GM12878 (cell line): ENCODE results near the gene ODR4.
A peak's percentile ranks its signal among the peaks of the same experiment; 100 is the strongest.

ENCODE experiments used
- ATF3 ChIP-seq: IDR thresholded peaks from 2 replicates; pipeline ENCODE4 v1.6.1; 2011; ENCODE audit warnings: low read depth, mild to moderate bottlenecking, low read length, moderate library complexity, borderline replicate concordance; ENCODE audit errors: extremely low read depth
- BACH1 ChIP-seq: fragments of 450-650 bp; IDR thresholded peaks from 2 replicates; pipeline ENCODE4 v1.6.1; 2017; ENCODE audit warnings: mild to moderate bottlenecking, borderline replicate concordance
- CEBPB ChIP-seq, 2 experiments: fragments of 150-350 bp in 1 of 2; IDR thresholded peaks; 2 replicates each; pipeline ENCODE4 v1.6.1; 2012 to 2014; ENCODE audit warnings: low read depth in 2 of 2, low read length in 2 of 2, borderline replicate concordance in 1 of 2, inconsistent platforms in 1 of 2
- CHD4 ChIP-seq: fragments of 200-600 bp; sonication (generic); IDR thresholded peaks from 2 replicates; pipeline ENCODE4 v1.6.1; 2016; ENCODE audit warnings: mild to moderate bottlenecking
- CREB1 ChIP-seq: IDR thresholded peaks from 2 replicates; pipeline ENCODE4 v1.6.1; 2012; ENCODE audit warnings: low read depth, mild to moderate bottlenecking, inconsistent platforms
- CTCF ChIP-seq, 3 experiments: IDR thresholded peaks in 2 of 3; conservative IDR thresholded peaks in 1 of 3; 2 replicates each; pipeline ENCODE4 v1.5.1; 2011; ENCODE audit warnings: low read depth in 3 of 3, low read length in 3 of 3, mild to moderate bottlenecking in 3 of 3, control low read depth in 2 of 3, moderate library complexity in 2 of 3, inconsistent platforms in 1 of 3, mixed read lengths in 1 of 3; ENCODE audit not compliant: control insufficient read depth in 2 of 3, insufficient read depth in 1 of 3; ENCODE audit errors: extremely low read depth in 1 of 3
- EZH2 ChIP-seq: IDR thresholded peaks from 2 replicates; pipeline ENCODE4 v1.6.1; 2012; ENCODE audit warnings: low read depth, mild to moderate bottlenecking, control low read depth, inconsistent platforms, low read length, borderline replicate concordance; ENCODE audit not compliant: control insufficient read depth
- GATAD2B ChIP-seq: fragments of 450-650 bp; conservative IDR thresholded peaks from 2 replicates; pipeline ENCODE4 v1.6.1; 2017; ENCODE audit warnings: low read depth, mild to moderate bottlenecking, moderate library complexity
- HSF1 ChIP-seq: fragments of 150-350 bp; IDR thresholded peaks from 2 replicates; pipeline ENCODE4 v1.6.1; 2014; ENCODE audit warnings: mild to moderate bottlenecking, low read depth, low read length
- NFYB ChIP-seq: IDR thresholded peaks from 2 replicates; pipeline ENCODE4 v1.6.1; 2011; ENCODE audit warnings: low read depth, mild to moderate bottlenecking, low read length, improper control_type of control experiment, moderate library complexity; ENCODE audit not compliant: insufficient read depth
- PBX3 ChIP-seq: IDR thresholded peaks from 2 replicates; pipeline ENCODE4 v1.6.1; 2011; ENCODE audit warnings: mild to moderate bottlenecking, low read depth, low read length, moderate library complexity; ENCODE audit not compliant: insufficient replicate concordance
- POLR2A ChIP-seq: IDR thresholded peaks from 2 replicates; pipeline ENCODE4 v1.6.1; 2011; ENCODE audit warnings: low read depth, mild to moderate bottlenecking, low read length
- RAD51 ChIP-seq: fragments of 450-650 bp; IDR thresholded peaks from 2 replicates; pipeline ENCODE4 v1.6.1; 2016; ENCODE audit warnings: moderate library complexity, mild to moderate bottlenecking, inconsistent platforms
- TARDBP ChIP-seq: IDR thresholded peaks from 2 replicates; pipeline ENCODE4 v1.6.1; 2016; ENCODE audit warnings: borderline replicate concordance

- TF ChIP-seq ATF3 (no peak), CREB1 (no peak), RAD51 (no peak), GATAD2B (no peak; the same call in 1 of the 2 replicates), TARDBP (no peak), POLR2A (no peak), HSF1 (0 out of 2 replicates have a peak, but pooled peaks have one; percentile 4), CTCF (IDR thresholded peaks at IDR 0.05 in 2 of 3, conservative IDR thresholded peaks at IDR 0.05 in 1 of 3; ENCODE audit: control insufficient read depth in 2 of 3, extremely low read depth in 1 of 3, insufficient read depth in 1 of 3, low read depth in 3 of 3, low read length in 3 of 3) (no peak), BACH1 (no peak), CHD4 (no peak), NFYB (peak; percentile 65; the same call in 1 of the 2 replicates), EZH2 (no peak), PBX3 (no peak), CEBPB (IDR thresholded peaks at IDR 0.05; ENCODE audit: borderline replicate concordance in 1 of 2, low read depth in 2 of 2, low read length in 2 of 2) (no peak)
These were observed 1.1 kb upstream of the ODR4 start for GRCh38 chr1:186374303-186375151.
